Stimulated activated effector memory CD8-positive, alpha-beta T cell treated with anti-CD3 and anti-CD28 coated beads, Interleukin-12 subunit alpha, Interleukin-12 subunit beta, amount 100 ng/mL, for 72 hours (primary cell): ENCODE measurements around the gene FKBP1A.

ENCODE experiments used
- ATAC-seq: fragments of 150-1000 bp; cut with Tn5 transposase; 2 replicates; pipeline ENCODE4 v1.10.0; 2021
- DNase-seq, 2 donors: peaks; one replicate each; pipeline ENCODE4 v3.0.0; 2021 to 2022; ENCODE audit warnings: low spot score in 2 of 2
- H3K27ac Mint-ChIP-seq: one replicate; pipeline ENCODE4 v1.8.0; 2022; ENCODE audit warnings: mild to moderate bottlenecking, mixed read lengths
- H3K36me3 Mint-ChIP-seq: one replicate; pipeline ENCODE4 v1.8.0; 2022; ENCODE audit warnings: mild to moderate bottlenecking, mixed read lengths
- H3K4me1 Mint-ChIP-seq: one replicate; pipeline ENCODE4 v1.8.0; 2022; ENCODE audit warnings: mixed read lengths
- H3K4me3 Mint-ChIP-seq: one replicate; pipeline ENCODE4 v1.8.0; 2022; ENCODE audit warnings: mild to moderate bottlenecking, mixed read lengths
- H3K9me3 Mint-ChIP-seq: one replicate; pipeline ENCODE4 v1.8.0; 2022; ENCODE audit warnings: mixed read lengths

The FKBP1A gene

GRCh38 chr20:1392693-1393506 is at the start of gene FKBP1A:
Gene FKBP1A, minus strand, starts transcription at chr20:1393054. Its CDS starts 56 bp downstream, at chr20:1392998.
- peak; percentile 78 to 90 for DNase-seq
- H3K36me3 Mint-ChIP-seq: peaks cover 9% of the 10 kb centered on the region
- H3K4me1 Mint-ChIP-seq: peaks cover 53% of the 10 kb centered on the region
- peak within 1 kb of the TSS; percentile 71 for H3K27ac Mint-ChIP-seq
- peak; percentile 96 for ATAC-seq
- H3K4me3 Mint-ChIP-seq: peak within 1 kb of the TSS; percentile 85
- no peaks in the 10 kb centered on the region for H3K9me3 Mint-ChIP-seq

- ATAC-seq: no peak
- Mint-ChIP-seq H3K27ac (peak overlapping the region; percentile 4), H3K4me1 (no peaks in the 10 kb centered on the region), H3K36me3 (peaks cover 56% of the 10 kb centered on the region), H3K4me3 (no peak overlapping the region), H3K9me3 (no peaks in the 10 kb centered on the region)
- no peak for DNase-seq
Observed at GRCh38 chr20:1442304-1442703, 49.5 kb upstream of the FKBP1A start.

- no peak for ATAC-seq
- H3K9me3 Mint-ChIP-seq: no peaks in the 10 kb centered on the region
- peaks cover 44% of the 10 kb centered on the region for H3K36me3 Mint-ChIP-seq
- H3K4me1 Mint-ChIP-seq: no peaks in the 10 kb centered on the region
- H3K27ac Mint-ChIP-seq: no peak overlapping the region
- no peak for DNase-seq
- no peak overlapping the region for H3K4me3 Mint-ChIP-seq
Observed at GRCh38 chr20:1441133-1441532, 48.3 kb upstream of the FKBP1A start.

GRCh38 chr20:1440024-1440423 is 47.2 kb upstream of the FKBP1A start:
- Mint-ChIP-seq H3K4me1 (peaks cover 4% of the 10 kb centered on the region), H3K9me3 (no peaks in the 10 kb centered on the region), H3K4me3 (no peak overlapping the region), H3K27ac (no peak overlapping the region), H3K36me3 (peaks cover 41% of the 10 kb centered on the region)
- DNase-seq (no peak), ATAC-seq (no peak)

- peaks cover 28% of the 10 kb centered on the region for H3K36me3 Mint-ChIP-seq
- no peak overlapping the region for H3K4me3 Mint-ChIP-seq
- H3K27ac Mint-ChIP-seq: no peak overlapping the region
- ATAC-seq (no peak), DNase-seq (no peak)
- no peaks in the 10 kb centered on the region for H3K9me3 Mint-ChIP-seq
- H3K4me1 Mint-ChIP-seq: peaks cover 13% of the 10 kb centered on the region
Observed at GRCh38 chr20:1438361-1438760, 45.5 kb upstream of the FKBP1A start.

- ATAC-seq (peak; percentile 50), DNase-seq (peak; percentile 69 to 82)
- peaks cover 13% of the 10 kb centered on the region for H3K4me1 Mint-ChIP-seq
- peaks cover 20% of the 10 kb centered on the region for H3K36me3 Mint-ChIP-seq
- no peak overlapping the region for H3K27ac Mint-ChIP-seq
- H3K4me3 Mint-ChIP-seq: no peak overlapping the region
- H3K9me3 Mint-ChIP-seq: no peaks in the 10 kb centered on the region
Observed at GRCh38 chr20:1437235-1437904, 44.5 kb upstream of the FKBP1A start.

- no peak overlapping the region for H3K27ac Mint-ChIP-seq
- H3K9me3 Mint-ChIP-seq: no peaks in the 10 kb centered on the region
- peaks cover 13% of the 10 kb centered on the region for H3K4me1 Mint-ChIP-seq
- peaks cover 11% of the 10 kb centered on the region for H3K36me3 Mint-ChIP-seq
- H3K4me3 Mint-ChIP-seq: no peak overlapping the region
- no peak for ATAC-seq
- no peak for DNase-seq
Observed at GRCh38 chr20:1436263-1436662, 43.4 kb upstream of the FKBP1A start.

- Mint-ChIP-seq H3K27ac (peak overlapping the region; percentile 52), H3K36me3 (peaks cover 11% of the 10 kb centered on the region), H3K4me3 (no peak overlapping the region), H3K9me3 (no peaks in the 10 kb centered on the region), H3K4me1 (peaks cover 13% of the 10 kb centered on the region)
- ATAC-seq (no peak), DNase-seq (no peak)
Observed at GRCh38 chr20:1435337-1435699, 42.5 kb upstream of the FKBP1A start.

- Mint-ChIP-seq H3K27ac (peak overlapping the region; percentile 52), H3K9me3 (no peaks in the 10 kb centered on the region), H3K4me1 (peaks cover 13% of the 10 kb centered on the region), H3K36me3 (peaks cover 11% of the 10 kb centered on the region), H3K4me3 (no peak overlapping the region)
- DNase-seq (peak; percentile 39 to 84), ATAC-seq (peak; percentile 93)
Observed at GRCh38 chr20:1434571-1435336, 41.9 kb upstream of the FKBP1A start.

GRCh38 chr20:1431158-1431557 is 38.3 kb upstream of the FKBP1A start:
- peaks cover 13% of the 10 kb centered on the region for H3K4me1 Mint-ChIP-seq
- no peak overlapping the region for H3K4me3 Mint-ChIP-seq
- peaks cover 11% of the 10 kb centered on the region for H3K36me3 Mint-ChIP-seq
- DNase-seq: no peak
- no peak for ATAC-seq
- H3K27ac Mint-ChIP-seq: no peak overlapping the region
- H3K9me3 Mint-ChIP-seq: no peaks in the 10 kb centered on the region

GRCh38 chr20:1430004-1430451 is 37.2 kb upstream of the FKBP1A start:
- no peak overlapping the region for H3K4me3 Mint-ChIP-seq

GRCh38 chr20:1429143-1429728 is 36.4 kb upstream of the FKBP1A start:
- no peak for ATAC-seq
- Mint-ChIP-seq H3K9me3 (no peaks in the 10 kb centered on the region), H3K4me1 (peaks cover under 1% of the 10 kb centered on the region), H3K27ac (no peak overlapping the region), H3K4me3 (no peak overlapping the region), H3K36me3 (no peaks in the 10 kb centered on the region)
- DNase-seq: peak in 1 of 2 donors; percentile 7

More at GRCh38 chr20:1430004-1430451, 37.2 kb upstream of the FKBP1A start:
- Mint-ChIP-seq H3K4me1 (peaks cover 9% of the 10 kb centered on the region), H3K36me3 (peaks cover 4% of the 10 kb centered on the region), H3K27ac (no peak overlapping the region), H3K9me3 (no peaks in the 10 kb centered on the region)
- ATAC-seq (no peak), DNase-seq (peak in 1 of 2 donors; percentile 26)

- no peak overlapping the region for H3K27ac Mint-ChIP-seq
- H3K4me1 Mint-ChIP-seq: no peaks in the 10 kb centered on the region
- no peak overlapping the region for H3K4me3 Mint-ChIP-seq
- H3K36me3 Mint-ChIP-seq: no peaks in the 10 kb centered on the region
- ATAC-seq (no peak), DNase-seq (peak in 1 of 2 donors; percentile 29)
- H3K9me3 Mint-ChIP-seq: no peaks in the 10 kb centered on the region
Observed at GRCh38 chr20:1427457-1428054, 34.7 kb upstream of the FKBP1A start.

- H3K4me1 Mint-ChIP-seq: no peaks in the 10 kb centered on the region
- ATAC-seq (no peak), DNase-seq (peak in 1 of 2 donors; percentile 44)
- H3K27ac Mint-ChIP-seq: peak overlapping the region; percentile 18
- no peak overlapping the region for H3K4me3 Mint-ChIP-seq
- H3K36me3 Mint-ChIP-seq: no peaks in the 10 kb centered on the region
- no peaks in the 10 kb centered on the region for H3K9me3 Mint-ChIP-seq
Observed at GRCh38 chr20:1426231-1426849, 33.5 kb upstream of the FKBP1A start.
